GM12878 (cell line): ENCODE measurements around the gene SRM. TPM values are rescaled to one million over a fixed set of nuclear protein-coding genes. Genes with fewer than 3 reads are reported as not detected.

Source experiments
- BCLAF1 ChIP-seq: fragments of 450-650 bp; IDR thresholded peaks from 2 replicates; pipeline ENCODE4 v1.6.1; 2017; ENCODE audit warnings: antibody characterized with exemption, mild to moderate bottlenecking, moderate library complexity
- CREB1 ChIP-seq: IDR thresholded peaks from 2 replicates; pipeline ENCODE4 v1.6.1; 2012; ENCODE audit warnings: low read depth, mild to moderate bottlenecking, inconsistent platforms
- CUX1 ChIP-seq: IDR thresholded peaks from 2 replicates; pipeline ENCODE4 v1.6.1; 2012; ENCODE audit warnings: improper control_type of control experiment, low read depth, low read length; ENCODE audit not compliant: insufficient replicate concordance
- E4F1 ChIP-seq: fragments of 450-650 bp; IDR thresholded peaks from 2 replicates; pipeline ENCODE4 v1.6.1; 2018; ENCODE audit warnings: borderline replicate concordance, mild to moderate bottlenecking; ENCODE audit not compliant: partially characterized antibody
- GATAD2B ChIP-seq: fragments of 450-650 bp; conservative IDR thresholded peaks from 2 replicates; pipeline ENCODE4 v1.6.1; 2017; ENCODE audit warnings: low read depth, mild to moderate bottlenecking, moderate library complexity
- HDAC2 ChIP-seq: fragments of 200-600 bp; sonication (generic); IDR thresholded peaks from 2 replicates; pipeline ENCODE4 v1.6.1; 2017
- IKZF2 ChIP-seq, 2 experiments: fragments of 450-650 bp; IDR thresholded peaks; 2 replicates each; pipeline ENCODE4 v1.6.1; 2017; ENCODE audit warnings: mild to moderate bottlenecking in 2 of 2, moderate library complexity in 2 of 2
- KAT2A ChIP-seq: conservative IDR thresholded peaks from 2 replicates; pipeline ENCODE4 v1.6.1; 2011; ENCODE audit warnings: low read depth, low read length; ENCODE audit not compliant: control insufficient read depth
- MTA3 ChIP-seq: IDR thresholded peaks from 2 replicates; pipeline ENCODE4 v1.6.1; 2012; ENCODE audit warnings: low read length, inconsistent platforms, borderline replicate concordance
- NFYB ChIP-seq: IDR thresholded peaks from 2 replicates; pipeline ENCODE4 v1.6.1; 2011; ENCODE audit warnings: low read depth, mild to moderate bottlenecking, low read length, improper control_type of control experiment, moderate library complexity; ENCODE audit not compliant: insufficient read depth
- PAX5 ChIP-seq: IDR thresholded peaks from 2 replicates; pipeline ENCODE4 v1.6.1; 2011; ENCODE audit warnings: low read depth, low read length, borderline replicate concordance
- PML ChIP-seq: IDR thresholded peaks from 2 replicates; pipeline ENCODE4 v1.6.1; 2012; ENCODE audit warnings: low read length, inconsistent platforms
- RAD21 ChIP-seq: IDR thresholded peaks from 2 replicates; pipeline ENCODE4 v1.6.1; 2011; ENCODE audit warnings: mild to moderate bottlenecking, low read depth, low read length, moderate library complexity; ENCODE audit not compliant: insufficient read depth
- SKIL ChIP-seq: fragments of 450-650 bp; IDR thresholded peaks from 2 replicates; pipeline ENCODE4 v1.6.1; 2017; ENCODE audit warnings: mild to moderate bottlenecking, low read depth, inconsistent platforms; ENCODE audit not compliant: poor library complexity, severe bottlenecking
- TAF1 ChIP-seq: IDR thresholded peaks from 2 replicates; pipeline ENCODE4 v1.6.1; 2011; ENCODE audit warnings: mild to moderate bottlenecking, low read depth, low read length, borderline replicate concordance
- TCF12 ChIP-seq: IDR thresholded peaks from 2 replicates; pipeline ENCODE4 v1.6.1; 2011; ENCODE audit warnings: low read depth, mild to moderate bottlenecking, low read length
- ZBED1 ChIP-seq: IDR thresholded peaks from 2 replicates; pipeline ENCODE4 v1.6.1; 2016; ENCODE audit warnings: borderline replicate concordance
- polyA plus RNA-seq, 11 experiments: library from polyadenylated mRNA; depleted of rRNA in 4 of 11; unstranded in 6 of 11; stranded (reverse) in 5 of 11; fragments of >200 nt; fragmentation: Nextera tagmentation in 4 of 11; fragmentation: Illumina TruSeq in 1 of 11; extraction: Ambion mirVana in 4 of 11; extraction: Trizol in 1 of 11; gene quantifications; 1 replicate in 1 of 11; 2 replicates in 10 of 11; pipeline versions ENCODE4 v1.2.1 to v1.2.3, GENCODE V29; 2011 to 2016; ENCODE audit warnings: inconsistent platforms in 2 of 11, missing spikeins in 2 of 11, low read depth in 1 of 11
- total RNA-seq, 4 experiments: library from RNA; depleted of rRNA in 3 of 4; stranded (reverse); fragments of >200 nt in 3 of 4; fragmentation: Illumina TruSeq in 1 of 4; extraction: Trizol in 1 of 4; gene quantifications; 2 replicates each; pipeline versions ENCODE4 v1.2.1 to v1.2.3, GENCODE V29; 2013 to 2021

SRM gene
- total and polyA plus RNA-seq, 10 of the 15 experiments (the other 5 are each of a cell fraction or from before 2014, with no cell fraction given), result 16.7 to 255 (median 81.2) TPM

- TF ChIP-seq NFYB (0 out of 2 replicates have a peak, but pooled peaks have one; percentile 33), PML (no peak), TAF1 (no peak), MTA3 (peak; percentile 83; the same call in 1 of the 2 replicates), KAT2A (no peak), SKIL (peak; percentile 99), HDAC2 (no peak), ZBED1 (peak; percentile 68; the same call in 1 of the 2 replicates), GATAD2B (peak; percentile 52; the same call in 1 of the 2 replicates), BCLAF1 (no peak), IKZF2 (IDR thresholded peaks at IDR 0.05) (peak; percentile 95 to 96), E4F1 (no peak), PAX5 (peak; percentile 93), CUX1 (no peak), CREB1 (peak; percentile 43; the same call in 1 of the 2 replicates), TCF12 (peak; percentile 85), RAD21 (no peak)
These were observed 3.2 kb upstream of the SRM start (continued) for GRCh38 chr1:11062965-11063401.
